WTC11 (cell line): ENCODE measurements around the gene SLC38A4. TPM values are rescaled to one million over a fixed set of nuclear protein-coding genes. Genes with fewer than 3 reads are reported as not detected.

Experiments used
- ATAC-seq: fragments of 200-7000 bp; cut with Tn5 transposase; 2 replicates; pipeline ENCODE4 v1.10.0; 2021; ENCODE audit warnings: mild to moderate bottlenecking, moderate library complexity
- CTCF ChIA-PET: fragments of 300-600 bp; sonication (Branson Sonifier 250); formaldehyde crosslinking; loops from one replicate; lab custom pipeline; 2021; ENCODE audit warnings: antibody characterized with exemption; lab: Charles Lee
- POLR2A ChIA-PET: fragments of 350-600 bp; sonication (Branson Sonifier 250); formaldehyde crosslinking; loops from one replicate; lab custom pipeline; 2021; ENCODE audit warnings: antibody characterized with exemption; lab: Charles Lee
- DNase-seq: peaks from one replicate; pipeline ENCODE4 v3.0.0; 2021; ENCODE audit warnings: low spot score
- H3K27ac Mint-ChIP-seq: 2 replicates; pipeline ENCODE4 v1.8.0; 2021; ENCODE audit warnings: mixed read lengths
- H3K27me3 Mint-ChIP-seq: 2 replicates; pipeline ENCODE4 v1.8.0; 2021; ENCODE audit warnings: low read depth, mild to moderate bottlenecking, moderate library complexity, mixed read lengths
- H3K36me3 Mint-ChIP-seq: 2 replicates; pipeline ENCODE4 v1.8.0; 2021; ENCODE audit warnings: mixed read lengths
- H3K4me1 Mint-ChIP-seq: 2 replicates; pipeline ENCODE4 v1.8.0; 2022; ENCODE audit warnings: mixed read lengths
- H3K4me3 Mint-ChIP-seq: 2 replicates; pipeline ENCODE4 v1.8.0; 2021; ENCODE audit warnings: mild to moderate bottlenecking, moderate library complexity, mixed read lengths
- H3K9me3 Mint-ChIP-seq: 2 replicates; pipeline ENCODE4 v1.8.0; 2021; ENCODE audit warnings: mixed read lengths
- AFF4 ChIP-seq: sonication (generic); formaldehyde crosslinking; IDR thresholded peaks from 2 replicates; pipeline ENCODE4 v1.8.1; 2023; ENCODE audit warnings: mild to moderate bottlenecking, missing genetic modification reagents, borderline replicate concordance
- ATF3 ChIP-seq: sonication (generic); formaldehyde crosslinking; conservative IDR thresholded peaks from 2 replicates; pipeline ENCODE4 v1.8.1; 2022; ENCODE audit warnings: mild to moderate bottlenecking, missing genetic modification reagents
- CREB1 ChIP-seq: sonication (generic); formaldehyde crosslinking; IDR thresholded peaks from 2 replicates; pipeline ENCODE4 v1.8.0; 2023; ENCODE audit warnings: mild to moderate bottlenecking, missing genetic modification reagents
- E2F4 ChIP-seq: sonication (generic); formaldehyde crosslinking; IDR thresholded peaks from 2 replicates; pipeline ENCODE4 v1.8.1; 2022; ENCODE audit warnings: low read depth, mild to moderate bottlenecking, moderate library complexity, missing genetic modification reagents, borderline replicate concordance
- FOXK1 ChIP-seq: sonication (generic); formaldehyde crosslinking; IDR thresholded peaks from 2 replicates; pipeline ENCODE4 v1.8.0; 2022; ENCODE audit warnings: mild to moderate bottlenecking, moderate library complexity, missing genetic modification reagents
- GABPB1 ChIP-seq: sonication (generic); formaldehyde crosslinking; IDR thresholded peaks from 2 replicates; pipeline ENCODE4 v1.8.1; 2023; ENCODE audit warnings: mild to moderate bottlenecking, missing genetic modification reagents
- GTF2I ChIP-seq: fragments of 250-450 bp; sonication (Bioruptor Pico); conservative IDR thresholded peaks from 2 replicates; pipeline ENCODE4 v1.4.0; 2021; ENCODE audit warnings: mild to moderate bottlenecking
- HMGXB4 ChIP-seq: sonication (generic); formaldehyde crosslinking; IDR thresholded peaks from 2 replicates; pipeline ENCODE4 v1.8.1; 2023; ENCODE audit warnings: mild to moderate bottlenecking, moderate library complexity, missing genetic modification reagents
- IRF2 ChIP-seq: sonication (generic); formaldehyde crosslinking; IDR thresholded peaks from 2 replicates; pipeline ENCODE4 v1.8.0; 2022; ENCODE audit warnings: low read depth, missing genetic modification reagents, borderline replicate concordance
- JUN ChIP-seq: sonication (generic); formaldehyde crosslinking; IDR thresholded peaks from 2 replicates; pipeline ENCODE4 v1.8.0; 2023; ENCODE audit warnings: mild to moderate bottlenecking, missing genetic modification reagents
- MAX ChIP-seq: sonication (generic); formaldehyde crosslinking; IDR thresholded peaks from 2 replicates; pipeline ENCODE4 v1.8.0; 2022; ENCODE audit warnings: mild to moderate bottlenecking, missing genetic modification reagents
- MYBL2 ChIP-seq: sonication (generic); formaldehyde crosslinking; IDR thresholded peaks from 2 replicates; pipeline ENCODE4 v1.8.1; 2023; ENCODE audit warnings: mild to moderate bottlenecking, moderate library complexity, missing genetic modification reagents
- NFYB ChIP-seq: sonication (generic); formaldehyde crosslinking; conservative IDR thresholded peaks from 2 replicates; pipeline ENCODE4 v1.8.0; 2022; ENCODE audit warnings: low read depth, missing genetic modification reagents
- NR2C2 ChIP-seq: sonication (generic); formaldehyde crosslinking; IDR thresholded peaks from 2 replicates; pipeline ENCODE4 v1.8.0; 2022; ENCODE audit warnings: mild to moderate bottlenecking, missing genetic modification reagents
- STAT6 ChIP-seq: sonication (generic); formaldehyde crosslinking; conservative IDR thresholded peaks from 2 replicates; pipeline ENCODE4 v1.8.1; 2023; ENCODE audit warnings: mild to moderate bottlenecking, low read depth, missing genetic modification reagents, moderate library complexity
- TCF7 ChIP-seq: sonication (generic); formaldehyde crosslinking; IDR thresholded peaks from 2 replicates; pipeline ENCODE4 v1.8.0; 2022; ENCODE audit warnings: mild to moderate bottlenecking, low read depth, missing genetic modification reagents, moderate library complexity
- TEAD1 ChIP-seq: sonication (generic); formaldehyde crosslinking; IDR thresholded peaks from 2 replicates; pipeline ENCODE4 v1.8.0; 2022; ENCODE audit warnings: mild to moderate bottlenecking, missing genetic modification reagents
- ZNF317 ChIP-seq: sonication (generic); formaldehyde crosslinking; IDR thresholded peaks from 2 replicates; pipeline ENCODE4 v1.8.1; 2023; ENCODE audit warnings: low read depth, mild to moderate bottlenecking, moderate library complexity, missing genetic modification reagents, borderline replicate concordance
- ZNF416 ChIP-seq: fragments of 250-450 bp; sonication (Bioruptor Pico); IDR thresholded peaks from 2 replicates; pipeline ENCODE4 v1.9.0; 2021; ENCODE audit warnings: mild to moderate bottlenecking, inconsistent platforms
- ZNF425 ChIP-seq: fragments of 250-450 bp; sonication (Bioruptor Pico); conservative IDR thresholded peaks from 2 replicates; pipeline ENCODE4 v1.9.0; 2021; ENCODE audit warnings: mild to moderate bottlenecking
- ZNF671 ChIP-seq: fragments of 250-450 bp; sonication (Bioruptor Pico); IDR thresholded peaks from 2 replicates; pipeline ENCODE4 v1.8.0; 2021; ENCODE audit warnings: mild to moderate bottlenecking
- total RNA-seq: library from RNA; stranded (reverse); gene quantifications from 3 replicates; pipeline ENCODE4 v1.2.3, GENCODE V29; 2021

Gene SLC38A4
- total RNA-seq, 1 experiment from 2014 or later: 6.1 TPM

GRCh38 chr12:46841891-46842290, 16.1 kb upstream of the SLC38A4 start:
- Mint-ChIP-seq H3K9me3 (peaks cover 4% of the 10 kb centered on the region), H3K4me1 (no peaks in the 10 kb centered on the region), H3K36me3 (no peaks in the 10 kb centered on the region), H3K4me3 (no peak overlapping the region), H3K27ac (no peak overlapping the region), H3K27me3 (no peaks in the 10 kb centered on the region; the same call in none of the 2 replicates)
- CTCF ChIA-PET: interaction anchor here (0.6 kb wide), 1 partner anchor 1545 kb away, joined by 3 read pairs; no protein-coding TSS in a partner anchor
- ATAC-seq (no peak), DNase-seq (no peak)
- no peak for TF ChIP-seq TCF7
- no peak for TF ChIP-seq IRF2 (CRISPR knock-in tag)
- TF ChIP-seq TEAD1 (CRISPR knock-in tag): no peak
- no peak for TF ChIP-seq JUN (CRISPR knock-in tag)
- no peak for TF ChIP-seq FOXK1 (CRISPR knock-in tag)
- no peak for TF ChIP-seq HMGXB4 (CRISPR knock-in tag)
- no peak for TF ChIP-seq E2F4 (CRISPR knock-in tag)
- no peak for TF ChIP-seq NR2C2 (CRISPR knock-in tag)
- TF ChIP-seq MYBL2 (CRISPR knock-in tag): no peak
- TF ChIP-seq ZNF416 (CRISPR knock-in tag): no peak
- no peak for TF ChIP-seq STAT6
- TF ChIP-seq CREB1 (CRISPR knock-in tag): no peak
- POLR2A ChIA-PET: no interaction called here

GRCh38 chr12:46839964-46840363, 14.2 kb upstream of the SLC38A4 start:
- no peak for DNase-seq
- no peaks in the 10 kb centered on the region for H3K9me3 Mint-ChIP-seq
- TF ChIP-seq ZNF671 (no peak), TEAD1 (CRISPR knock-in tag) (no peak), GABPB1 (CRISPR knock-in tag) (peak; percentile 93), GTF2I (CRISPR knock-in tag) (no peak), NFYB (no peak)
- TF ChIP-seq, all 79 proteins: peak for 1
- H3K27me3 Mint-ChIP-seq: no peaks in the 10 kb centered on the region; the same call in none of the 2 replicates
- H3K4me1 Mint-ChIP-seq: no peaks in the 10 kb centered on the region
- no peak overlapping the region for H3K4me3 Mint-ChIP-seq
- H3K36me3 Mint-ChIP-seq: no peaks in the 10 kb centered on the region
- H3K27ac Mint-ChIP-seq: no peak overlapping the region
- POLR2A ChIA-PET: no interaction called here
- CTCF ChIA-PET: no interaction called here
- ATAC-seq: no peak

- POLR2A ChIA-PET: no interaction called here
- no peak overlapping the region for H3K27ac Mint-ChIP-seq
- ATAC-seq: no peak
- H3K4me1 Mint-ChIP-seq: no peaks in the 10 kb centered on the region
- no peak overlapping the region for H3K4me3 Mint-ChIP-seq
- DNase-seq: no peak
- TF ChIP-seq CREB1 (CRISPR knock-in tag) (no peak), NR2C2 (CRISPR knock-in tag) (no peak), ATF3 (CRISPR knock-in tag) (no peak), AFF4 (CRISPR knock-in tag) (no peak), ZNF317 (CRISPR knock-in tag) (no peak), ZNF425 (CRISPR knock-in tag) (no peak), MAX (CRISPR knock-in tag) (no peak)
- no peaks in the 10 kb centered on the region for H3K36me3 Mint-ChIP-seq
- H3K9me3 Mint-ChIP-seq: no peaks in the 10 kb centered on the region
- CTCF ChIA-PET: no interaction called here
- H3K27me3 Mint-ChIP-seq: peaks cover under 1% of the 10 kb centered on the region
These were observed 13.4 kb upstream of the SLC38A4 start for GRCh38 chr12:46839232-46839631.
